Mucosa of rectum (tissue), 2 donors: ENCODE data around the gene GPX4.
"Not testable (repeated sequence)": the region's sequence is repeated elsewhere in the genome, so short reads cannot be mapped to it uniquely, and the experiment has no call there.

ENCODE experiments used
- H3K27ac ChIP-seq, 2 donors: one replicate each; pipeline ENCODE4 v1.7.0; 2013; ENCODE audit warnings: inconsistent platforms in 2 of 2, low read depth in 2 of 2, low read length in 2 of 2
- H3K27me3 ChIP-seq, 2 donors: one replicate each; pipeline ENCODE4 v1.7.0; 2013; ENCODE audit warnings: low read length in 2 of 2; ENCODE audit not compliant: control insufficient read depth in 2 of 2, insufficient read depth in 2 of 2
- H3K36me3 ChIP-seq, 2 donors: one replicate each; pipeline ENCODE4 v1.7.0; 2013; ENCODE audit warnings: low read length in 2 of 2; ENCODE audit not compliant: control insufficient read depth in 2 of 2, insufficient read depth in 2 of 2
- H3K4me1 ChIP-seq, 2 donors: one replicate each; pipeline ENCODE4 v1.7.0; 2013; ENCODE audit warnings: low read length in 2 of 2, mild to moderate bottlenecking in 1 of 2; ENCODE audit not compliant: control insufficient read depth in 2 of 2, insufficient read depth in 2 of 2
- H3K4me3 ChIP-seq, 2 donors: one replicate each; pipeline ENCODE4 v1.7.0; 2013; ENCODE audit warnings: low read length in 2 of 2
- H3K9ac ChIP-seq, 2 donors: one replicate each; pipeline ENCODE4 v1.7.0; 2013; ENCODE audit warnings: low read length in 2 of 2, low read depth in 1 of 2, mild to moderate bottlenecking in 1 of 2
- H3K9me3 ChIP-seq, 2 donors: one replicate each; pipeline ENCODE4 v1.7.0; 2013; ENCODE audit warnings: low read length in 2 of 2; ENCODE audit not compliant: control insufficient read depth in 2 of 2
- donor health status: healthy.
- donor health status: Normal muscosa, but diverticular disease.

GPX4 gene

GRCh38 chr19:1110809-1111640, 7.2 kb downstream of the GPX4 start:
- Histone ChIP-seq H3K36me3 (peaks cover 9 to 22% of the 10 kb centered on the region in 2 donors), H3K9me3 (no peaks in the 10 kb centered on the region), H3K27me3 (no peaks in the 10 kb centered on the region), H3K9ac (no peak overlapping the region), H3K4me1 (peaks cover 17 to 20% of the 10 kb centered on the region in 2 donors), H3K4me3 (no peak overlapping the region), H3K27ac (no peak overlapping the region)

- Histone ChIP-seq H3K9me3 (no peaks in the 10 kb centered on the region), H3K36me3 (peaks cover 13 to 26% of the 10 kb centered on the region in 2 donors), H3K9ac (no peak overlapping the region), H3K4me1 (peaks cover 14 to 20% of the 10 kb centered on the region in 2 donors), H3K4me3 (no peak overlapping the region), H3K27ac (peak overlapping the region; percentile 42 to 48), H3K27me3 (no peaks in the 10 kb centered on the region)
These were observed 8.0 kb downstream of the GPX4 start for GRCh38 chr19:1111641-1112267.

GRCh38 chr19:1112268-1113029, 8.7 kb downstream of the GPX4 start:
- Histone ChIP-seq H3K9me3 (no peaks in the 10 kb centered on the region), H3K27ac (peak overlapping the region; percentile 77 to 80), H3K4me3 (peak overlapping the region in 1 of 2 donors; percentile 30), H3K27me3 (no peaks in the 10 kb centered on the region), H3K4me1 (peaks cover 14 to 20% of the 10 kb centered on the region in 2 donors), H3K9ac (peak overlapping the region in 1 of 2 donors; percentile 62), H3K36me3 (peaks cover 20 to 28% of the 10 kb centered on the region in 2 donors)

DNA sequence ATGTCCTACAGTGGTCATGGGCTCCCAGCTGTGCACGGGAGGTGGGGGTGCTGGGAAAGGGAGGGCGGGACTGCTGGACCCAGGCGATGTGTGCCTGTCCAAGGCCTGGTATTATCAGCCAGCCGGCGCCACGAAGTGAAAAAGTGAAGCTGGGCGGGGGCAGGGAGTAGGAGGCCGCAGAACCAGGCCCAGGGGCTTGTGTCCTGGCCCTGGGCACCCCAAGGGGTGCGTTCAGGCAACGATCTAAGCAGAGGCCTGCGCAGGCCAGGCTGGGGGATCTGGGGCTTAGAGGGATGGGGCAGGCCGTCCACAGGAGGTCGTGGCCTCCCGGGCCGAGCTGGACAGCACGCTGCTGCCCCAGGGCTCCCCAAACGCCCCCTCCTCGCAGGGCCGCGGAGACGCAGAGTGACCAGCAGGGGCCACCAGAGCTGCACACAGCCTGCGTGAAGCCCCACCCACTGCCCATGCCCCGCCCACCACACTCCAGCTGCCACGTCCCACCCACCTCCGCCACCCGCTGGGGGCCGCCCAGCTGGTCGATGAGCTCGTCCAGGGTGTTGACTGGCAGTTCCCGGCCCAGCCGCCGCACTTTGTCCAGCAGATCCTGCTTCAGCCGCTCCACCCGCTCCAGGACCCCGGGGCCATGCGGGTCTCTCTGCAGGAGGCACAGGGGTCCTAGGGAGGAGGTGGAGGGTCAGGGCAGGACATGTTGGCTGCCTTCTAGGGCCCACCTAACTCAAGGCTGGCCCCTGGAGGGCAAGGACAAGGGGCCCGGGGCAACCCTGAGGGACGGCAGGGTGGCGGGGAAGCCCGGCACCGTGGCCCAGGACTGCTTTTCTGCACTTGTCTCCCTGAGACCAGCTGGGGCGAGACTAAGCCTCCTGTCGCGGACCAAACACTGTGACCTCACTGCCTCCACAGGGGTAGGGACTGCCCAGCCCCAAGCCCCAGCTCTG, 9.5 kb downstream of the GPX4 start:
- peaks cover 24 to 35% of the 10 kb centered on the region in 2 donors for H3K36me3 ChIP-seq
- peak overlapping the region in 1 of 2 donors; percentile 70 for H3K9ac ChIP-seq
- peak overlapping the region; percentile 80 to 83 for H3K27ac ChIP-seq
- H3K9me3 ChIP-seq = no peaks in the 10 kb centered on the region
- no peaks in the 10 kb centered on the region for H3K27me3 ChIP-seq
- peaks cover 14 to 20% of the 10 kb centered on the region in 2 donors for H3K4me1 ChIP-seq
- no peak overlapping the region for H3K4me3 ChIP-seq

DNA sequence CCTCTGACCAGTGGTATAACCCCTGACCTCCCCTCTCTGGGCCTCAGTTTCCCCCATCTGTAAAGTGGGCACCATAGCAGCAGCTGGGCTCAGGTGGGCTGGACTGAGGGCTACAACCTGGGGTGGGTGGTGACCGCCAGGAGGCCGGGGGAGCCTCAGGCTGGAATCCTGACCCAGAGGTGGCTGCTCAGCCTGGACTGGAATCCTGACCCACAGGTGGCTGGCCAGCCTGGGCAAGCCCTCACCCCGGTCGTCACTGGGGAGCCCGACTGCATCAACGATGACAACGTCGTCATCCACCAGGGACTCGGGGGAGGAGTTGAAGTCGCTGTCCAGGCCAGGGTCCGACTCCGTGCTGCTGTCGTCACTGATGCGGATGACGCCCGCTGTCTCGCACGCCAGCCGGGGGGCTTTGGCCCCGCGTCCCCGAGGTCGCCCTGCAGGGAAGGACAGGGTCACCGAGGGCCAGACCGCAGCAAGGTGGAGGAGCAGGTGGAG, 10.2 kb downstream of the GPX4 start:
- H3K9me3 ChIP-seq = no peaks in the 10 kb centered on the region
- no peak overlapping the region for H3K4me3 ChIP-seq
- peak overlapping the region in 1 of 2 donors; percentile 70 for H3K9ac ChIP-seq
- H3K27ac ChIP-seq = peak overlapping the region; percentile 80 to 83
- no peaks in the 10 kb centered on the region for H3K27me3 ChIP-seq
- peaks cover 27 to 40% of the 10 kb centered on the region in 2 donors for H3K36me3 ChIP-seq
- peaks cover 14 to 20% of the 10 kb centered on the region in 2 donors for H3K4me1 ChIP-seq

DNA sequence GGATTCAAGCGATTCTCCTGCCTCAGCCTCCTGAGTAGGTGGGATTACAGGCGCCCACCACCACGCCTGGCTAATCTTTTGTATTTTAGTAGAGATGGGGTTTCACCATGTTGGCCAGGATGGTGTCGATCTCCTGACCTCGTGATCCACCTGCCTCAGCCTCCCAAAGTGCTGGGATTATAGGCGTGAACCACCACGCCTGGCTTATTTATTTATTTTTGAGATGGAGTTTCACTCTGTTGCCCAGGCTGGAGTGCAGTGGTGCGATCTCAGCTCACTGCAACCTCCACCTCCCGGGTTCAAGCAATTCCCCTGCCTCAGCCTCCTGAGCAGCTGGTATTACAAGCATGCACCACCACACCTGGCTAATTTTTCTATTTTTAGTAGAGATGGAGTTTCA, 10.9 kb downstream of the GPX4 start:
- H3K9ac ChIP-seq, H3K27me3 ChIP-seq, H3K27ac ChIP-seq, H3K4me3 ChIP-seq, H3K9me3 ChIP-seq: not testable (repeated sequence)
- Histone ChIP-seq H3K36me3 (peaks cover 32 to 45% of the 10 kb centered on the region in 2 donors), H3K4me1 (peaks cover 14 to 20% of the 10 kb centered on the region in 2 donors)

GRCh38 chr19:1115646-1116420, 12.0 kb downstream of the GPX4 start:
- H3K27me3 ChIP-seq = no peaks in the 10 kb centered on the region
- peaks cover 31 to 41% of the 10 kb centered on the region in 2 donors for H3K36me3 ChIP-seq
- peaks cover 14 to 20% of the 10 kb centered on the region in 2 donors for H3K4me1 ChIP-seq
- no peak overlapping the region for H3K27ac ChIP-seq
- no peak overlapping the region for H3K9ac ChIP-seq
- H3K9me3 ChIP-seq = no peaks in the 10 kb centered on the region
- no peak overlapping the region for H3K4me3 ChIP-seq

DNA sequence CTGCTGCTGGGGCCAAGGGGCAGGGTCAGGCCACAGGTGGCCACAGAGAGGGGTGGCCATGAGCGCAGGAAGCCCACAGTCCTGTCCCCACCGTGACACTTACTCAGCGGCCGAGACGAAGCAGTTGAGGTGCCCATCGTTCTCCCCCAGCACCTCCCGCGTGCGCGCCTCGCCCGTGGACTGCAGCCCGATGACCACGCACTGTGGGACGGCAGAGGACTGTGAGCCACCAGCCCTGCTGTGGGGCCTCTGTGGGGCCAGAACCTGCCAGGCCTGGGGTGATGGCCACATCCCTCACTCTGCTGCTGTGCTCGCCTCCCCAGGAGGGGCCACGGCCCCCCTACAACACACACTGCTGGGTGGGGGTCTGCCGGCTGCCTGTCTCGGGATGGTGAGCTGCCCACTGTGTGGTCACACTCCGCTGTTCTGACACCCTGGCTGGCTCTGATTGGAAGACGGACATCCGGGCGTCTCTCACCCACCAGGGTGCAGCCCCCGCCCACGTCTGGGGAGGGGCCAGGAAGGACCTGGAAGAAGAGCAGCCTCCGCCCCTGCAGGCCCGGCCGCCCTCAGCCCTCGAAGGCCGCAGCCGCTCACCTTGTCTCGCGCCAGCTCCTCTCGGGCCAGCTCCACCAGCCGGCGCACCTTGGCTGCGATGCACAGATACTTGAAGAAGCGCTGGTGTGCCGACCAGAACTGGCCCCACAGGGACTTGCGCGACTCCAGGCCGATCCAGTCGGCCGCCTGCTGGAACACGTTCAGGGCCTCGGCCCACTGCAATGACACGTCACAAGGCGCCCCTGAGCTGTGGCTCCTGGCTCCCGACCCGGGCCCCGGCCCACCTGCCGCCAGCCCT, 13.2 kb downstream of the GPX4 start:
- Histone ChIP-seq H3K9ac (no peak overlapping the region), H3K36me3 (peaks cover 37 to 49% of the 10 kb centered on the region in 2 donors), H3K4me1 (peaks cover 14 to 19% of the 10 kb centered on the region in 2 donors), H3K9me3 (no peaks in the 10 kb centered on the region), H3K27me3 (no peaks in the 10 kb centered on the region), H3K4me3 (no peak overlapping the region), H3K27ac (no peak overlapping the region)
